K562 (cell line): Measurements from ENCODE around the gene ARHGAP9. TPM values are rescaled to one million over a fixed set of nuclear protein-coding genes. Genes with fewer than 3 reads are reported as not detected.

Source experiments
- ARID1B ChIP-seq: fragments of 450-650 bp; IDR thresholded peaks from 2 replicates; pipeline ENCODE4 v1.6.1; 2016; ENCODE audit warnings: antibody characterized with exemption, mild to moderate bottlenecking, inconsistent platforms
- ATF7 ChIP-seq: fragments of 450-650 bp; IDR thresholded peaks from 2 replicates; pipeline ENCODE4 v1.7.1; 2014; ENCODE audit warnings: mild to moderate bottlenecking, moderate library complexity
- CLOCK ChIP-seq: fragments of 250-450 bp; sonication (Bioruptor Pico); IDR thresholded peaks from 2 replicates; pipeline ENCODE4 v1.4.0; 2020; ENCODE audit warnings: mild to moderate bottlenecking, moderate library complexity, borderline replicate concordance
- CREM ChIP-seq: IDR thresholded peaks from 2 replicates; pipeline ENCODE4 v1.6.1; 2014; ENCODE audit warnings: antibody characterized with exemption, low read depth
- ELF4 ChIP-seq: fragments of 450-650 bp; formaldehyde crosslinking; IDR thresholded peaks from 2 replicates; pipeline ENCODE4 v1.4.0; 2022; ENCODE audit warnings: missing genetic modification characterization
- FOXA3 ChIP-seq, 2 experiments: fragments of 450-650 bp in 1 of 2; sonication (generic) in 1 of 2; formaldehyde crosslinking; IDR thresholded peaks in 1 of 2; conservative IDR thresholded peaks in 1 of 2; 2 replicates each; pipeline versions ENCODE4 v1.4.0 to v1.8.0; 2020 to 2022; ENCODE audit warnings: mild to moderate bottlenecking in 2 of 2, missing genetic modification reagents in 1 of 2
- IRF2 ChIP-seq: sonication (generic); formaldehyde crosslinking; IDR thresholded peaks from 2 replicates; pipeline ENCODE4 v1.8.1; 2022; ENCODE audit warnings: mild to moderate bottlenecking, missing genetic modification reagents
- MEF2A ChIP-seq: IDR thresholded peaks from 2 replicates; pipeline ENCODE4 v1.6.1; 2011; ENCODE audit warnings: low read depth, mild to moderate bottlenecking, low read length, moderate library complexity; ENCODE audit not compliant: control insufficient read depth
- MEIS2 ChIP-seq: fragments of 450-650 bp; IDR thresholded peaks from 2 replicates; pipeline ENCODE4 v1.6.1; 2014; ENCODE audit warnings: mild to moderate bottlenecking; ENCODE audit not compliant: partially characterized antibody
- NBN ChIP-seq: fragments of 450-650 bp; IDR thresholded peaks from 2 replicates; pipeline ENCODE4 v1.6.1; 2016; ENCODE audit warnings: low read depth, mild to moderate bottlenecking
- POLR2AphosphoS5 ChIP-seq: IDR thresholded peaks from 2 replicates; pipeline ENCODE4 v1.6.1; 2011; ENCODE audit warnings: mild to moderate bottlenecking, low read depth, low read length, moderate library complexity; ENCODE audit not compliant: control insufficient read depth, insufficient read depth
- PPARD ChIP-seq: fragments of 250-450 bp; sonication (Bioruptor Pico); IDR thresholded peaks from 2 replicates; pipeline ENCODE4 v1.8.0; 2022; ENCODE audit warnings: inconsistent platforms, mild to moderate bottlenecking, moderate library complexity
- RAD51 ChIP-seq: fragments of 450-650 bp; IDR thresholded peaks from 2 replicates; pipeline ENCODE4 v1.7.1; 2016; ENCODE audit warnings: low read depth, mild to moderate bottlenecking, borderline replicate concordance
- SMAD3 ChIP-seq: fragments of 450-650 bp; formaldehyde crosslinking; conservative IDR thresholded peaks from 2 replicates; pipeline ENCODE4 v1.4.0; 2020; ENCODE audit warnings: mild to moderate bottlenecking
- SMC3 ChIP-seq: conservative IDR thresholded peaks from 2 replicates; pipeline ENCODE4 v1.6.1; 2011; ENCODE audit warnings: low read depth, low read length, improper control_type of control experiment; ENCODE audit not compliant: insufficient read depth
- THAP7 ChIP-seq: fragments of 250-450 bp; sonication (Bioruptor Pico); IDR thresholded peaks from 2 replicates; pipeline ENCODE4 v1.5.0; 2021
- ZNF408 ChIP-seq: fragments of 250-450 bp; sonication (Bioruptor Pico); IDR thresholded peaks from 2 replicates; pipeline ENCODE4 v1.4.0; 2020; ENCODE audit warnings: low read depth, mild to moderate bottlenecking, moderate library complexity
- polyA plus RNA-seq, 8 experiments: library from polyadenylated mRNA; depleted of rRNA in 4 of 8; stranded (reverse) in 5 of 8; unstranded in 3 of 8; fragments of >200 nt; fragmentation: Nextera tagmentation in 2 of 8; fragmentation: Illumina TruSeq in 1 of 8; extraction: Ambion mirVana in 2 of 8; extraction: Trizol in 1 of 8; gene quantifications; 2 replicates each; pipeline versions ENCODE4 v1.2.1 to v1.2.3, GENCODE V29; 2011 to 2014; ENCODE audit warnings: inconsistent platforms in 1 of 8, missing spikeins in 1 of 8
- total RNA-seq, 7 experiments: library from RNA; depleted of rRNA in 6 of 7; stranded (reverse); fragments of >200 nt in 6 of 7; fragmentation: Illumina TruSeq in 2 of 7; extraction: Trizol in 2 of 7; gene quantifications; 2 replicates each; pipeline versions ENCODE4 v1.2.1 to v1.2.3, GENCODE V29; 2011 to 2021; ENCODE audit warnings: low replicate concordance in 1 of 7
- TF ChIP-seq, protein P1 (sequence below): fragments of 250-450 bp; sonication (Bioruptor Pico); IDR thresholded peaks from 2 replicates; pipeline ENCODE4 v1.8.0; 2022; ENCODE audit warnings: moderate library complexity, mild to moderate bottlenecking, inconsistent platforms
- TF ChIP-seq, protein P2 (sequence below): fragments of 250-450 bp; sonication (Bioruptor Pico); IDR thresholded peaks from 2 replicates; pipeline ENCODE4 v1.4.0; 2020; ENCODE audit warnings: mild to moderate bottlenecking, moderate library complexity

Gene ARHGAP9
- total and polyA plus RNA-seq, 9 of the 15 experiments (the other 6 are each of a cell fraction or from before 2014, with no cell fraction given): 1.5 to 10.2 (median 5.1) TPM

- no peak for TF ChIP-seq THAP7 (CRISPR knock-in tag)
- no peak for TF ChIP-seq ELF4
- no peak for TF ChIP-seq IRF2 (CRISPR knock-in tag)
- TF ChIP-seq MEF2A: no peak
- no peak for TF ChIP-seq SMAD3
- peak; percentile 45; the same call in 1 of the 2 replicates for TF ChIP-seq ARID1B
- TF ChIP-seq CREM: no peak
- TF ChIP-seq FOXA3 (CRISPR knock-in tag; conservative IDR thresholded peaks at IDR 0.05 in 1 of 2, IDR thresholded peaks at IDR 0.05 in 1 of 2): no peak
- no peak for TF ChIP-seq ZNF408 (CRISPR knock-in tag)
- TF ChIP-seq NBN: no peak
- TF ChIP-seq, protein P1, sequence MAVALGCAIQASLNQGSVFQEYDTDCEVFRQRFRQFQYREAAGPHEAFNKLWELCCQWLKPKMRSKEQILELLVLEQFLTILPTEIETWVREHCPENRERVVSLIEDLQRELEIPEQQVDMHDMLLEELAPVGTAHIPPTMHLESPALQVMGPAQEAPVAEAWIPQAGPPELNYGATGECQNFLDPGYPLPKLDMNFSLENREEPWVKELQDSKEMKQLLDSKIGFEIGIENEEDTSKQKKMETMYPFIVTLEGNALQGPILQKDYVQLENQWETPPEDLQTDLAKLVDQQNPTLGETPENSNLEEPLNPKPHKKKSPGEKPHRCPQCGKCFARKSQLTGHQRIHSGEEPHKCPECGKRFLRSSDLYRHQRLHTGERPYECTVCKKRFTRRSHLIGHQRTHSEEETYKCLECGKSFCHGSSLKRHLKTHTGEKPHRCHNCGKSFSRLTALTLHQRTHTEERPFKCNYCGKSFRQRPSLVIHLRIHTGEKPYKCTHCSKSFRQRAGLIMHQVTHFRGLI (CRISPR knock-in tag): no peak
- no peak for TF ChIP-seq CLOCK (CRISPR knock-in tag)
- TF ChIP-seq POLR2AphosphoS5: no peak
- TF ChIP-seq, protein P2, sequence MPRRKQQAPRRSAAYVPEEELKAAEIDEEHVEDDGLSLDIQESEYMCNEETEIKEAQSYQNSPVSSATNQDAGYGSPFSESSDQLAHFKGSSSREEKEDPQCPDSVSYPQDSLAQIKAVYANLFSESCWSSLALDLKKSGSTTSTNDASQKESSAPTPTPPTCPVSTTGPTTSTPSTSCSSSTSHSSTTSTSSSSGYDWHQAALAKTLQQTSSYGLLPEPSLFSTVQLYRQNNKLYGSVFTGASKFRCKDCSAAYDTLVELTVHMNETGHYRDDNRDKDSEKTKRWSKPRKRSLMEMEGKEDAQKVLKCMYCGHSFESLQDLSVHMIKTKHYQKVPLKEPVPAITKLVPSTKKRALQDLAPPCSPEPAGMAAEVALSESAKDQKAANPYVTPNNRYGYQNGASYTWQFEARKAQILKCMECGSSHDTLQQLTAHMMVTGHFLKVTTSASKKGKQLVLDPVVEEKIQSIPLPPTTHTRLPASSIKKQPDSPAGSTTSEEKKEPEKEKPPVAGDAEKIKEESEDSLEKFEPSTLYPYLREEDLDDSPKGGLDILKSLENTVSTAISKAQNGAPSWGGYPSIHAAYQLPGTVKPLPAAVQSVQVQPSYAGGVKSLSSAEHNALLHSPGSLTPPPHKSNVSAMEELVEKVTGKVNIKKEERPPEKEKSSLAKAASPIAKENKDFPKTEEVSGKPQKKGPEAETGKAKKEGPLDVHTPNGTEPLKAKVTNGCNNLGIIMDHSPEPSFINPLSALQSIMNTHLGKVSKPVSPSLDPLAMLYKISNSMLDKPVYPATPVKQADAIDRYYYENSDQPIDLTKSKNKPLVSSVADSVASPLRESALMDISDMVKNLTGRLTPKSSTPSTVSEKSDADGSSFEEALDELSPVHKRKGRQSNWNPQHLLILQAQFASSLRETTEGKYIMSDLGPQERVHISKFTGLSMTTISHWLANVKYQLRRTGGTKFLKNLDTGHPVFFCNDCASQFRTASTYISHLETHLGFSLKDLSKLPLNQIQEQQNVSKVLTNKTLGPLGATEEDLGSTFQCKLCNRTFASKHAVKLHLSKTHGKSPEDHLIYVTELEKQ (CRISPR knock-in tag): no peak
- no peak for TF ChIP-seq PPARD
- no peak for TF ChIP-seq RAD51
- TF ChIP-seq MEIS2: no peak
- TF ChIP-seq SMC3: no peak
- TF ChIP-seq ATF7: no peak
These were observed 34.9 kb downstream of the ARHGAP9 start (continued) for GRCh38 chr12:57444744-57445143.
